Activated CD4-positive, alpha-beta T cell treated with anti-CD3 and anti-CD28 coated beads, Interleukin-2, amount 50 U/mL, for 4 hours (primary cell): ENCODE measurements around the gene RFLNA.
"Not testable (repeated sequence)": the region's sequence is repeated elsewhere in the genome, so short reads cannot be mapped to it uniquely, and the experiment has no call there.

Experiments
- DNase-seq, 2 experiments: peaks; one replicate each; pipeline ENCODE4 v3.0.0-alpha.2; 2020

RFLNA gene

GRCh38 chr12:124283326-124283725, 11.6 kb upstream of the RFLNA start:
- no peak for DNase-seq

DNA sequence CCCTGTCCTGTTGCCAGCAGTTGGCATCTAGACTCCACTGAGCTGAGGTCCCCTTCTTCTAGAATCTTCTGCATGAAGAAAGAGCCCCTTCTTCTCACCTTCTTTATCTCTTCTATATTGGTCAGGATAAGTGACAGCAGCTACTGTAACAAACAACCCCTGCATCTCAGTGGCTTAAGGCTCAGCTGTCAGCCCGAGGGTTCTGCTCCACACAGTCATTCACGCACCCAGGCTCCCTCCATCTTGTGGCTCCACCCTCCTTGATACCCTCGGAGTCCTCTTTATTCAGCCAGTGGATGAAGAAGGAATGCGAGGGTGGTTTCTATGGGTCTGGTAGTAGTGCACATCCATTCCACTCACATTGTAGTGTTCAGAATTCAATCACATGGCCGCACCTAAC, 10.5 kb upstream of the RFLNA start:
- DNase-seq: no peak

- no peak for DNase-seq
Observed at GRCh38 chr12:124286414-124286813, 8.5 kb upstream of the RFLNA start.

DNA sequence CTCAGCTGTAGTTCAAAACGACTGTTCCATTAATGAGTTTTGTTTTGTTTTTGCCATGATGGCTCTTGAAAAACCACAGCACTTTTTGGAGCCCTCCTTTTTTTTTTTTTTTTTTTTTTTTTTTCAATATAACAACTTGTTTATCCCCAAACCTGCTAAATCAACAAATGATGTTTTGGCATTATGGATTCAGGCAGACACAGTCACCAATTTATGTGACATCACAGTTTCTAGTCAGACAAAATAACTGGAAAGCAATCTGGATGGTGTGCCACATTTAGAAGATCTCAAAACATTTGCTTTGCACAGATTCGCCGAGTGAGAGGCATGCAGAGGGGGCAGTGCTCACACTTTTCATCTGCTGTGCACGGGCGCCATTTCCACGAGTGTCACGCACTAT, 7.9 kb upstream of the RFLNA start:
- no peak for DNase-seq

DNA sequence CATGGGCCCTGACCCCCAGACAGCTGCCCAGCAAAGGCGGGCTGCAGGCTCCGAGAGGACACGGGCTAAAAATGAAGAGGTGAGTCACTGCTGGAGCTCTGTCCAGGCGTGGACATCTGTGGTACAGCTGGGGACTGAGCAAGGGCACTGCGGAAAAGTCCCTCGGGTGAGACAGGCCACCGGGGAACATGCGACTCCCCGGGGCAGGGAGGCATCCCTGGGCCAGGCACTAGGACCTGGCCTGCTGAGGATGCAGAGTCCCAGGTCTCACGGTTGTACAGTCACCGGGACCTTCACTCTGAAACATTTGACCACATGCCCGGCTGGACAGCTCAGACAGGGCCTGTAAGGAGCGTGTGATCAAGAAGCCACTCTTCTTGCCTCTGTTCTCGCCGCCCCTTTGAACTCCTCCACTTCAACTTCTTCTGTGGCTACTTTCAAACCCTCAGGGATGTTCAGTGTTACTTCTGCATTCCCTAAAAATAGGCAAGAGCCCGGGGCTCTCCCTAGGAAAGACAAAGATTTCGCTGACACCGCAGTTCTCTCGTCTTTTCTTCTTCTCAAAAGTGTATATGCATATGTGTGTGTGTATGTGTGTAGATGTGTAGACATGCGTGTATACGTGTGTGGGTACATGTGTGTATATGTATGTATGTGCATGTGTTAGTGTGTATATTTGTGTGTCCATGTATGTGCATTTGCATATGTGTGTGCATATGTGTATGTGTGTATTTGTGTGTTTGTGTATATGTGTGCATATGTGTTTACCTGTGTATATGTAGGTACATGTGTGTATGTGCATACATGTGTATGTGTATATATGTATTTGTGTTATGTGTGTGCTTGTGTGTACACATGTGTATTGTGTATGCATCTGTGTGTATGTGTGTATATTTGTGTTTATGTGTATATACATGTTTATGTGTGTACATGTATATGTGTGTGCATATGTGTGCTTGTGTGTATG, 5.0 kb upstream of the RFLNA start:
- no peak for DNase-seq

DNA sequence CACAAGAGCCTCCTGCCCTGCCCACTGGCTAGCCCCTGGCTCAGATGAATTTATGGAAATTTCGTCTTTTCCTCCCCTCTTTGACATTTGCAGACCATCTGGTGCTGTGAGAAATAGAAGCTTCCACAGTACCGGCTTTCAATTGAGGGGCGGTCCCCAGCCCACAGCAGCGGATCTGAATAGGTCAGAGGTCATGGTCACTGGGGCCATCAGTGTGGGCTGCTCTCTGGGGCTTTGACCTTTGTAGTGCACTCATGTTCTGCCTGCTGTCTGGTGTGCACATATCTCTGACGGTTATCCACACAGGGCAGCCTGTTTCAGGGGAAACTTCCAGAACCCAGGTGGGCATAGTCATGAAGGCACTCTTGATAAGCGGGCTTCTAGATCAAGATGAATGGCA, 2.5 kb upstream of the RFLNA start:
- DNase-seq: no peak

GRCh38 chr12:124293286-124294003, 1.4 kb upstream of the RFLNA start:
- no peak for DNase-seq

- no peak for DNase-seq
Observed at GRCh38 chr12:124295431-124296058, 652 bp downstream of the RFLNA start.

- no peak for DNase-seq
Observed at GRCh38 chr12:124296295-124296915, 1.5 kb downstream of the RFLNA start.

DNA sequence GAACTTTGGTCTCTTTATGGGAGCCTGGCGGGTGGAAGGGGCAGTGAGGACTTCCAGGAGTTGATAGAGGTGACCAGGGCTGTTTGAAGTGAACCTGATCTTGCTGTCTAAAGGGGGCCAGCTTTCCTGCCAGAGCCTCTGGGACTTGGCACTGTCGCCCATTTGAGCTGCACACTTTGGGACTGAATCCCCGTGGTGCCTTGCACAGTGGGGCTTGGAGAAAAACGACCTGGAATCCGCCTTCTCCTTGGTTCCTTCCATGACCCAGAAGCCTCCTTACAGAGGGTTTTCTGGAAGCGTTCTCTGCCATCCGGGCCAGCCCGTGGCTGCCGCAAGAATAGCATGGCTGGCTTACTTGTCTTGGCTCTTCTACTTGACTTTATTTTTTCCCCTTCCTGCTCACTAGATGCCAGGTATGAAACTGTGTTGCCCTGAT, 2.0 kb downstream of the RFLNA start:
- DNase-seq: no peak

DNA sequence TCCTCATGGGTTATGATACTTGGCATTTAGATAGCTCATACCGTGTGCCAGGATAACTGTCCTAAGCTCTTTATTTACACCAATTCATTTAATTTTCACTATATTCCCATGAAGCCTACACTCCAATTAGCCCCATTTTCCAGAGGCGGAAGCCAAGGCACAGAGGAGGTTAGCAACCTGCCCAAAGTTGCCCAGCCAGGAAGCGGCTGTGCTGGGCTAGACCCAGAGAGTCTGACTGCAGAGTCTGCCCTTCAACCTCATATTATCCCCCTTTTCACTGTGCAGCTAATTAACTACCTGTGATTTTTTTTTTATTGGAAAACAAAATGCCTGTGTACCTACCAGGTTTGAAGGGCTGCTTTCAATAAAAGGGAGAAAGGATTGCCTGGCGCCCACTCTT, 2.5 kb downstream of the RFLNA start:
- DNase-seq: no peak

- no peak for DNase-seq
Observed at GRCh38 chr12:124297856-124298255, 3.0 kb downstream of the RFLNA start.

GRCh38 chr12:124298685-124299410, 4.0 kb downstream of the RFLNA start:
- DNase-seq: no peak

- no peak for DNase-seq
Observed at GRCh38 chr12:124299628-124300388, 4.9 kb downstream of the RFLNA start.

DNA sequence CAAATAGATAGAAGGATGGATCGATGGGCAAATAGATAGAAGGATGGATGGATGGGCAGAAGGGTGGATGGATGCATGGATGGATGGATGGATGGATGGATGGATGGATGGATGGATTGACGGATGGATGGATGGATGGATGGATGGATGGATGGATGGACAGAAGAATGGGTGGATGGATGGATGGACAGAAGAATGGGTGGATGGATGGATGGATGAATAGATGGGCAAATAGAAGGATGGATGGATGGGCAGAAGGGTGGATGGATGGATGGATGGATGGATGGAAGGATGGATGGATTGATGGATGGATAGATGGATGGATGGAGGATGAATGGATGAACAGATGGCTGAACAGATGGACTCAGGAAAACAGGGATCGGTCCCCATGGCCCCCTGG, 5.8 kb downstream of the RFLNA start:
- not testable (repeated sequence) for DNase-seq

DNA sequence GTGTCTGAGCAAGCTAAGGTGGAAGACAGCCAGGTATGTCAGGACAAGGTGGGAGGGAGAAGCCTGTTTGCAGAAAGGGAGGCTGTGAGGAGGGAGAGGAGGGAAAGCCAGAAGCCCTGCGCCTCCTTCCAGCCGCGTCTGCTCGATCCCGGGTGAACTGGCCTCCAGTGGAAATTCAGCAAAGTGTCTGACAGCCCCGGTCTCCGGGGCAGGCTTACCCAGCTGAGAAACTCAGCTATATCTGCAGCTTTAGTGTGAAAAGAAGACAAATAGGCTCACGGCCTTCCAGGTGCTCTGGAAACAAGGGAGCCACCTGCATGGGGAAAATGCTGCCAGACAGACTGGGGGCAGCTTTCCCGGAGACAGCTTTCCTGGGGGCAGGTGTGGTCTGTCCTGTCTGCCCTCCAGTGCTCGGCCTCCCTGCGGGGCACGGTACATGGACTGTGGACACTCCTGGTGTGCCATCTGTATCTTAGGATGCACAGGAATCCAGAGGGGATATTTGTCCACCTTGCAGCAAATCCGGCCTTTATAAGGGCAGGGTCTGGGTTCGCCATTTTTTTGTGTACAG, 6.3 kb downstream of the RFLNA start:
- no peak for DNase-seq

DNA sequence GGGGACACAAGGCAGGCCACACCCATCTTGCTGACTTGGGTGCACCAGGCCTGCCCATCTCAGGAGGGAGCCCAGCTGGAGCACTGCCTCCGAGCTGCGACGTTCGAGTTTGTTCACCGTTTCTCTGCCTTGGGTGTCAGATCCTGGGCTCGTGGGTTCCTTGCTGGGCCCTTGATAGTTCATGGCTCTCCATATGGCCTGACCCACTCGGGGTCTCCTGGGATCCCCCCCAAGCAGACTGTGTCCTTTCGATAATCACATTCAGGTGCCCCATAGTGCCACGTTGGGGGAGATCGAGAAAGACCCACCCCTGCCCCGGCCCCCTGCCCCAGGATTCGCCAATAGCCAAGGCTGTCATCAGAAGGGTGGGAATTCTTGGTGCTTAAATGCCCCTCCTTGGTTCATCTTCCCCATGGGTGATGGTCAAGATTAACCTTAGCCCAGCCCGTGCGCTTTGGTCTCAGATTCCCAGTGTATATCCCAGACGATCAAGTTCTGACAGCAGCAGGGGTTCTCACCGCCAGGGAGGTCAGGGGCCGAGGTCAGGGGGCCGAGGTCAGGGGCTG, 7.4 kb downstream of the RFLNA start:
- DNase-seq: no peak

DNA sequence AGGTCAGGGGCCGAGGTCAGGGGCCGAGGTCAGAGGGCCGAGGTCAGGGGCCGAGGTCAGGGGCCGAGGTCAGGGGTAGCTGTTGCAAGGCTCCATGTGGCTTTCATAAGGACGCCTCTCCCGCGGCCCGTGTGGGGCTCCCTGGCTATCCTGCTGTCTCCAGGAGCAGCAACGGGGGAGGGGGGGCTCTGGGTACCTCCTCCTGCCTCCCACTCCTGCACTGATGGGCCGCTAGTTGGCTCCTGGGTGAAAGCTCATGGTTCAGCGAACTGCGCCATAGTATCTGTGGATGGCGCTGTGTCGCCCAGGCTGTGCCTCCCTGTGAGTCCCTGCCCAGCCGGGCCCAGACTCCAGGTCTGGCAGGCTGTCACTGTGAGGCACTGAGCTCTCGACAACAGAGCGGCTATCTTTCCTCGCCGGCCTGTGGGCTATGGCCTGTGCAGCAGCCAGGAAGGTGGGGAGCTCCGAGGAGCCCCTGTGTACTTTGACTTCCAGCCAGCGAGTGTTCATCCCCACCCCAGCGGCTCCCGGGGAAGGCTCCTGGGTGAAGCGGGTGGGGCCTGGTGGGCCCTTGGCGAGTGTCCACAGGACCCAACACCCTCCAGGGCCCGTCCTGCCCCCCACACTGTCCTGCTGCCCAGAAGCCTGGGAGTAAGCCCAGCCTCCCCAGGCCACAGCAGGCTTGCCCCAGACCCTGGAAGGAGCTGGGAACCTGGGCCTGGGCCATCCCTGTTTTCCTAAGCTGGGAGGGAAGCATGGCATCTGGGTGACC, 8.1 kb downstream of the RFLNA start:
- no peak for DNase-seq

- DNase-seq: no peak
Observed at GRCh38 chr12:124303579-124304313, 8.9 kb downstream of the RFLNA start.
